Measurements from ENCODE around the gene CADPS2.

The CADPS2 gene

DNA sequence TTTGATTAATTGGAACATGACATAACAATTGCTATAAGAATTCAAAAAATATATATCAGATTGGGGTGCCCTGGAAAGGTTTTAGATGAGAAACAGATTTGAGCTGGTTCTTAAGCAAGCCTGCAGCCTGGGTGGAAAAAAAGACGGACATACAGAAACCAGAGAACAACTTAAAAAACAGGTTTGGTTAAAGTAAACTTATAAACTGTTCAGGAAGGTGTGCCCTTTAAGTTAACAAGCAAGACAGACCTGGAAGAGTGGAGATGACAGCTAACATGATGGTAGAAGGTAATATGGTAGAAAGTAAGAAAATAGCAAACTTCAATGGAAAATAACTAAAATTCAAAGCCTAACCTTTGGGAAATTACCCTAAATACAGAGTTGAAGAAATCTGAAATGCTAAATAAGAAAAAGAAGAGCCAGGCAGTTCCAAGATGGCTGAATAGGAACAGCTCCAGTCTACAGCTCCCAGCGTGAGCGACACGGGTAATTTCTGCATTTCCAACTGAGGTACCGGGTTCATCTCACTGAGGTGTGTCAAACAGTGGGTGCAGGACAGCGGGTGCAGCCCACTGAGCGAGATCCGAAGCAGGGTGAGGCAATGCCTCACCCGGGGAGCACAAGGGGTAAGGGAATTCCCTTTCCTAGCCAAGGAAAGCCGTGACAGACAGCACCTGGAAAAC is 52.2 kb downstream of the CADPS2 start:
- no peak for ATAC-seq
- TF ChIP-seq ZFP3 (CRISPR knock-in tag; IDR thresholded peaks at IDR 0.05), result no peak
- no peak for TF ChIP-seq POU6F1 (CRISPR knock-in tag; IDR thresholded peaks at IDR 0.05; ENCODE audit: borderline replicate concordance, low read depth)
- TF ChIP-seq CSDC2 (CRISPR knock-in tag; IDR thresholded peaks at IDR 0.05), result no peak
- no peak for TF ChIP-seq ZNF565 (CRISPR knock-in tag; conservative IDR thresholded peaks at IDR 0.05; ENCODE audit: low read depth)
- TF ChIP-seq ZNF70 (CRISPR knock-in tag; IDR thresholded peaks at IDR 0.05), result no peak
- no peak for TF ChIP-seq CREB5 (CRISPR knock-in tag; IDR thresholded peaks at IDR 0.05; ENCODE audit: low read depth)
- TF ChIP-seq ZNF8 (CRISPR knock-in tag; IDR thresholded peaks at IDR 0.05), result no peak
- TF ChIP-seq TOX (CRISPR knock-in tag; IDR thresholded peaks at IDR 0.05; ENCODE audit: borderline replicate concordance), result no peak
- no peak for TF ChIP-seq OSR1 (CRISPR knock-in tag; IDR thresholded peaks at IDR 0.05)
- no peak for TF ChIP-seq GLIS3 (CRISPR knock-in tag; IDR thresholded peaks at IDR 0.05)
- no peak for TF ChIP-seq PPARA (CRISPR knock-in tag; IDR thresholded peaks at IDR 0.05; ENCODE audit: borderline replicate concordance)
- no peak for TF ChIP-seq ARNTL (CRISPR knock-in tag; IDR thresholded peaks at IDR 0.05; ENCODE audit: borderline replicate concordance, low read depth)
- no peak for TF ChIP-seq SNAI2 (CRISPR knock-in tag; IDR thresholded peaks at IDR 0.05)
- TF ChIP-seq ZC3H10 (CRISPR knock-in tag; IDR thresholded peaks at IDR 0.05), result no peak
- TF ChIP-seq, protein P1, sequence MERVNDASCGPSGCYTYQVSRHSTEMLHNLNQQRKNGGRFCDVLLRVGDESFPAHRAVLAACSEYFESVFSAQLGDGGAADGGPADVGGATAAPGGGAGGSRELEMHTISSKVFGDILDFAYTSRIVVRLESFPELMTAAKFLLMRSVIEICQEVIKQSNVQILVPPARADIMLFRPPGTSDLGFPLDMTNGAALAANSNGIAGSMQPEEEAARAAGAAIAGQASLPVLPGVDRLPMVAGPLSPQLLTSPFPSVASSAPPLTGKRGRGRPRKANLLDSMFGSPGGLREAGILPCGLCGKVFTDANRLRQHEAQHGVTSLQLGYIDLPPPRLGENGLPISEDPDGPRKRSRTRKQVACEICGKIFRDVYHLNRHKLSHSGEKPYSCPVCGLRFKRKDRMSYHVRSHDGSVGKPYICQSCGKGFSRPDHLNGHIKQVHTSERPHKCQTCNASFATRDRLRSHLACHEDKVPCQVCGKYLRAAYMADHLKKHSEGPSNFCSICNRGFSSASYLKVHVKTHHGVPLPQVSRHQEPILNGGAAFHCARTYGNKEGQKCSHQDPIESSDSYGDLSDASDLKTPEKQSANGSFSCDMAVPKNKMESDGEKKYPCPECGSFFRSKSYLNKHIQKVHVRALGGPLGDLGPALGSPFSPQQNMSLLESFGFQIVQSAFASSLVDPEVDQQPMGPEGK (CRISPR knock-in tag; IDR thresholded peaks at IDR 0.05; ENCODE audit: borderline replicate concordance), result no peak
- no peak for TF ChIP-seq ZFP30 (CRISPR knock-in tag; IDR thresholded peaks at IDR 0.05)
- TF ChIP-seq TSHZ2 (CRISPR knock-in tag; IDR thresholded peaks at IDR 0.05), result no peak
- TF ChIP-seq TCF4 (CRISPR knock-in tag; IDR thresholded peaks at IDR 0.05; ENCODE audit: borderline replicate concordance), result no peak
- TF ChIP-seq BACH2 (CRISPR knock-in tag; IDR thresholded peaks at IDR 0.05; ENCODE audit: borderline replicate concordance), result no peak

GRCh38 chr7:122831436-122831835 is 54.8 kb downstream of the CADPS2 start:
- TF ChIP-seq TSHZ2 (CRISPR knock-in tag; IDR thresholded peaks at IDR 0.05), result no peak
- TF ChIP-seq, protein P1 (CRISPR knock-in tag; IDR thresholded peaks at IDR 0.05; ENCODE audit: borderline replicate concordance), result no peak
- TF ChIP-seq CSDC2 (CRISPR knock-in tag; IDR thresholded peaks at IDR 0.05), result no peak
- no peak for TF ChIP-seq ARNTL (CRISPR knock-in tag; IDR thresholded peaks at IDR 0.05; ENCODE audit: borderline replicate concordance, low read depth)
- no peak for ATAC-seq

Data from SK-N-SH treated with all-trans-retinoic acid at 6 μM for 48 hours (cell line).